Skeletal muscle satellite cell (primary cell): ENCODE data around the gene FBXW11.

Experiments
- H3K27me3 ChIP-seq: 2 replicates; pipeline ENCODE4 v1.7.0; 2013; ENCODE audit warnings: low read length; ENCODE audit not compliant: control insufficient read depth, insufficient read depth
- H3K36me3 ChIP-seq: 2 replicates; pipeline ENCODE4 v1.7.0; 2013; ENCODE audit warnings: mild to moderate bottlenecking, control low read depth, low read length; ENCODE audit not compliant: insufficient read depth
- H3K4me1 ChIP-seq: 2 replicates; pipeline ENCODE4 v1.7.0; 2013; ENCODE audit warnings: low read length; ENCODE audit not compliant: control insufficient read depth, insufficient read depth
- H3K4me2 ChIP-seq: 2 replicates; pipeline ENCODE4 v1.7.0; 2013; ENCODE audit warnings: mild to moderate bottlenecking, low read length
- H3K4me3 ChIP-seq: 2 replicates; pipeline ENCODE4 v1.7.0; 2013; ENCODE audit warnings: low read length
- H3K9ac ChIP-seq: 2 replicates; pipeline ENCODE4 v1.7.0; 2013; ENCODE audit warnings: mild to moderate bottlenecking, low read depth, low read length, moderate library complexity
- H3K9me3 ChIP-seq: replicated peaks from 2 replicates; pipeline ENCODE4 v1.7.0; 2013; ENCODE audit warnings: mild to moderate bottlenecking, control low read depth, low read length

FBXW11 gene

DNA sequence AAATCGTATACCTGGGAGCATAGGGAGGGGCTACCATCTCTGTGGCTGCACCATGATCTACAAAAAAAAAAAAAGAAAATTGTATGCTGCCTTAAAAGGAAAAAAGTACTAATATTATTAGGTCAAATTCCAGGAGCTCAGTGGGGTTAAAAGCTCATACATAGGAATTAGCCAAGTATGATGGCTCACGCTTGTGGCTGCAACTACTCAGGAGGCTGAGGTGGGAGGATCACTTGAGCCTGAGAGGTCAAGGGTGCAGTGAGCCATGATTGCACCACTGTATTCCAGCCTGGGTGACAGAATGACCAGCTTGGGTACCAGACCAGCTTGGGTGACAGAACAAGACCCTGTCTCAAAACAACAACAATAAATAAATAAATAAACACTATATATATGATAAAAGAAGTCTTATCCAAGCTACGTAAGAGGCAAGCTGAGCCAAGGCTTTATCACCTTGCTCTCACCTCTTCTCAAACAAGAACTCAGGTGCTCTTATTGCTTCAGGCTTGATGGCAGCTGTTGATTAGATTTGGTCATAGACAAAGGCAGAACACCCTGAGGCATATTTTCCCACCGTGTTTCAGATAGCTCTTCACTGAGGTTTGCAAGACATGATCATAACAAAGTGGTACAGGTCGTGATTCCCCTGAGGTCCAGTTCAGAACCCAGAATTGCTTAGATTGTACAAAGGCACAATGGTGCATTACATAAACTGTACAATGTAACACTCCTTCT lies 3.3 kb upstream of the FBXW11 start:
- Histone ChIP-seq H3K27me3 (no peaks in the 10 kb centered on the region), H3K4me2 (no peak overlapping the region), H3K9ac (no peak overlapping the region), H3K4me1 (peaks cover 26% of the 10 kb centered on the region), H3K36me3 (no peaks in the 10 kb centered on the region), H3K9me3 (no peaks in the 10 kb centered on the region), H3K4me3 (no peak overlapping the region)

DNA sequence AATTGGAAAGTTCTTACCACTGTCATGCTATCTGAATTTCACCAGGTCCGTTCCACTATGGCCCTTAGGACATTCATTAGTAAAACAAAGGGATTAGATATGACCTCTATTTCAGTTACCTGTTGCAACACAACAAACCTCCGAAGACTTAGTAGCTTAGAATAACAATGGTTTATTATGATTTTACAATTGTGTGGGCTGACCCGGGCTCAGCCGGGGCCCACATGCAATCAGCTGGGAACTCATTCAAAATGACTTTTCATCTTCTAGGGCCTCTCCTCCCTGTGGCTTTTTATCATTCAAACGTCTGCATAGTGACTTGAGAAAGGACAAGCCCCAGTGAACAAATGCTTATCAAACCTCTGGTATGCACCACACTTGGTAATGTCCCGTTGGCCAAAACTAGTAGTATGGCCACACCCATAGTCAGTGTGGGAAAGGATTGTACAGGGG lies 2.3 kb upstream of the FBXW11 start:
- H3K4me1 ChIP-seq: peaks cover 36% of the 10 kb centered on the region
- H3K9me3 ChIP-seq: no peaks in the 10 kb centered on the region
- H3K4me2 ChIP-seq: peak overlapping the region; percentile 89
- no peak overlapping the region for H3K4me3 ChIP-seq
- no peaks in the 10 kb centered on the region for H3K36me3 ChIP-seq
- H3K9ac ChIP-seq: no peak overlapping the region
- no peaks in the 10 kb centered on the region for H3K27me3 ChIP-seq

DNA sequence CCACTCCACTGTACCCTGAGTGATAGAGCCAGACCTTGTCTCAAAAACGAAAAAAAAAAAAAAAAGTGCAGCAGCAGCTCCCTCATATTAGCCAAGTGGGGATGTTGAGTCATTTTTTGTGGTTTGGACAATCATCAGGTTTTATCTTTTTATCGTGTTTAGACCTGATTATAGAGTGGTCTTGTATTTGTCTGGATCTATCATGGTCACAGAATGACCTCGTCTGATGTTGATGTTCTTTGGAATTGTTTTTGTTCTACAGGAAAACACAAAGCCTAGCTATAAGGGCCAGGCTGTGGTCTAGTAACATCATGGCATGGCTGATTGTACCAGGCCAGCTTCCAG lies 1.6 kb upstream of the FBXW11 start:
- peak overlapping the region; percentile 89 for H3K4me2 ChIP-seq
- no peaks in the 10 kb centered on the region for H3K9me3 ChIP-seq
- no peaks in the 10 kb centered on the region for H3K27me3 ChIP-seq
- peaks cover 42% of the 10 kb centered on the region for H3K4me1 ChIP-seq
- no peak overlapping the region for H3K9ac ChIP-seq
- H3K4me3 ChIP-seq: no peak overlapping the region
- H3K36me3 ChIP-seq: no peaks in the 10 kb centered on the region

DNA sequence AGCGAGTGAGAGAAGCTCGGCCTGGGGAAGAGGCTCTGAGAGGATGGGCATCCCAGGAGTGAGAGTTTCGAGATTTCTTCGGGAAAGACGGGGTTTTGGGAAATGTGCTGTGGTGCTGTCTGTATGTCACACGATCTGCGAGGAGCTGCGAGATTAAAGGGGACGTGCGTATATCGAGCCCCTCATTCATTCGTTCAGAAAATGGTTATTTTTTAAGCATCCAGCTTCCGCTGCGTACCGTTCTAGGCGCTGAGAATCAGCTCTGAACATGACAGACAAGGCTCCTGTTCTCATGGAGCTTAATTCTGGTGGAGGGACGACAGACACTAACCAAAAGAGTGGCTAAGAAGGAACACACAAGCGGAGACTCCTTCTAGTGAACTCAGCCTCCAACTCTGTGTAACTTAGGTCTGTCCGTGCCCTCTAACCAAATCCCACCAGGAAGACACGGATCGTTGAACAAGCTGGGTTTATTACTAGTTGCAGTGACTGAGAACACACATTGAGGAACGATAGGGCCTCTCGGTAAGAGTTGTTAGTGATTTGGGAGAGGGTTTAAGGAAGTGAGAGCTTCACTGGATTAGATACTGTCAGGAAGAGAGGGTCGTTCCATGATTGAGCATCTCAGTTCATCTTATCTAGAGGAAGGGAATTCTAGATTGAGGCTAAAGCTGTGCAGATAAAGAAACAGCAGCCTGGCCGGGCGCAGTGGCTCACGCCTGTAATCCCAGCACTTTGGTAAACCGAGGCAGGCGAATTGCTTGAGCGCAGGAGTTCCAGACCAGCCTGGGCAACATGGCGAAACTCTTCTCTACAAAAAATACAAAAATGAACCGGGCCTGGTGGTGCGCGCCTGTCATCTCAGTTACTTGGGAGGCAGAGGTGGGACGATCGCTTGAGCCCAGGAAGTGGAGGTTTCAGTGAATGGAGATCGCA lies 1.0 kb upstream of the FBXW11 start:
- Histone ChIP-seq H3K9me3 (no peaks in the 10 kb centered on the region), H3K36me3 (no peaks in the 10 kb centered on the region), H3K4me1 (peaks cover 47% of the 10 kb centered on the region), H3K4me2 (peak overlapping the region; percentile 89), H3K9ac (peak overlapping the region; percentile 90), H3K27me3 (no peaks in the 10 kb centered on the region), H3K4me3 (peak overlapping the region; percentile 92)

DNA sequence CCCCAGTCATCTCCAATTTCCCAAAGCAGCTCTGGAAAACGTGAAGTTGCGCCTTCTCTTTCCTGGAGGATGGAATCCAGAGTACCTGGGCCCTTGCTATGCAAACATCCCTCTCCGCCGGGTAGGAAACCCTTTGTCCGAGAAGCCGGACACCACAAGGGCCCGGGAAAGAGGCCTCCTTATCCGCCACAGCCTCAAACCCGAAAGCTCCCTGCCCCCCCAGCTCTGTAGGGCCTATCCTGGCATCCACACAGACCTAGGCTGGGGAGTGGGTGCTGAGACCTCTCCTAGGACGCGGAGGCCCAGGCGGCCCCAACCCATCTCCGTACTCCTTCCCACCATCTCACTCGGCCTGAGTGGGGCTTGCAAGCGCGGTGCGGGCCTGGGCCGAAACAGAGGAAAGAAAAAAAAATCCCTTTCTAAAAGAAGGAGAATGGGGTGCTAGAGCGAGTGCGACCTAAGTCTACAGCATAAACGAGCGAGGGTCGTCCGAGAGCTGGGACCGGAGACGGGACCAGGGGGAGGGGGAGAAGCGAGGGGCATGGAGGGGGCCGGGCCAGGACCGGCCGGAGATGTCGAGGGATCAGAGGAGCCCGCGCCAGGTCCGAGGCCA lies 624 bp downstream of the FBXW11 start:
- Histone ChIP-seq H3K9me3 (no peaks in the 10 kb centered on the region), H3K9ac (peak overlapping the region; percentile 90), H3K36me3 (no peaks in the 10 kb centered on the region), H3K4me3 (peak overlapping the region; percentile 92), H3K4me1 (peaks cover 47% of the 10 kb centered on the region), H3K4me2 (peak overlapping the region; percentile 89), H3K27me3 (no peaks in the 10 kb centered on the region)

DNA sequence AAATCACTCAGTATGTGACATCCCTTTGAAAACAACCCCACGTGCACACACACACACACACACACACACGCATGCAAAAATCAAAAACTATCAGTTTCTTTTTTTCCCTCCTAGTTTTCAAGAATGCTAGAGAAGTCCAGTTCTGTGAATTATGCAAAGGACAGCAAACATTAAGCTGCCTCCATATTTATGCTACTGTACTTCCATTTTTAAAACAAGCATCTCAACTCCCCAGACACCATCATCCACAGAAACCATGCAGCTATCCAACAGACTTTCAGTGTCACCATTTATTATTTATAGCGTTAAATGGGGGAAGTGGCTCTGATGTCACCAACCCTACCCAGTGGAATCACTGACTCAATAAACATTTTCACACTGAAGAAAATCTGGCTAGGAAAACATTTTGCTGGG lies 1.6 kb downstream of the FBXW11 start:
- Histone ChIP-seq H3K4me3 (peak overlapping the region; percentile 92), H3K36me3 (no peaks in the 10 kb centered on the region), H3K4me2 (peak overlapping the region; percentile 89), H3K27me3 (no peaks in the 10 kb centered on the region), H3K9ac (peak overlapping the region; percentile 90), H3K9me3 (no peaks in the 10 kb centered on the region), H3K4me1 (peaks cover 49% of the 10 kb centered on the region)

DNA sequence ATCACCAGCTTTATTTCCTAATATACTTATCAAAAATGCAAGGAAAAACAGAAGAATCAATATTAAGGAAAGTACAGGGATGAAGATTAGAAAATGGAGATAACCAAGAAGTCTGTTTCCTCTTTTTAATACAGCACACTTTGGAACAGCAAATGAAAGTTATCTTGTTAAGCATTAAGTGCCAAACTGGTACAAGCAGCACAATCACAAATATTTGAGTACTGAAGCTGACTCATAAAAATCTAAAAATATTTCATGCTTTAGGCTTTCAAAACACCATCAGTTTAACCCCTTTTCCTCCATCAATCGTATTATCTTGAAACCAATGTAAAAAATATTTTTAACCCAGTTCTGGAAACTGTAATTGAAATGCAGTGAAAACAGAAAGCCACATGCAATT lies 2.7 kb downstream of the FBXW11 start:
- no peaks in the 10 kb centered on the region for H3K36me3 ChIP-seq
- H3K4me1 ChIP-seq: peaks cover 43% of the 10 kb centered on the region
- no peaks in the 10 kb centered on the region for H3K9me3 ChIP-seq
- peak overlapping the region; percentile 16 for H3K4me3 ChIP-seq
- peak overlapping the region; percentile 89 for H3K4me2 ChIP-seq
- H3K9ac ChIP-seq: peak overlapping the region; percentile 90
- H3K27me3 ChIP-seq: no peaks in the 10 kb centered on the region

DNA sequence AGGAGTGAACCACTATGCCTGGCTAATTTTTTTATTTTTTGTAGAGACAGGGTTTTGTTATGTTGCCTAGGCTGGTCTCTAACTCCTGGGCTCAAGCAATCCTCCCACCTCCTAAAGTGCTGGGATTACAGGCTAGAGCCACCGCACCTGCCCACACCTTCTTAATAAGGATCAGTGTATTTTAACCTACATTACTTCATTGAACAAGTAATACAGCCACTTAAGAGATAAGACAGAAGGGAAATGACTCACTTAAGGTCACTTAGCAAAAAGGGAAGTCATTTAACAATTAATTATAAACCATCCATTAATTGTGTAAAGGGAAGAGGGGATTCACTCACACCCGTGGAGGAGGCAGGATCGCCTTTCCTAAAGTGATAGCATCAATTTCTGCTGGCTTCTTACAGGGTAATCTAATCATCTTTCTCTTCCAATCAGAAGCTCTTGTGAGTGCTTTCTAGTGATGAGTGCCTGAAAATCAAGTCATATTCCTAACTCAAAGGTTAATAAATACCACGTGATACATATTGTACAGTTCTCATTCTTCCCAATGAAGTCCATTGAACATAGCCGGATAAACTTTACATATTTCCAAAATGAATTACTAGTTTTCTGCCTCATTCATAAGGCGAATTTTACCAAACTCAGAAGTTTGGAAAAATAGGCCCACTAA lies 3.5 kb downstream of the FBXW11 start:
- no peaks in the 10 kb centered on the region for H3K9me3 ChIP-seq
- no peak overlapping the region for H3K4me3 ChIP-seq
- H3K4me2 ChIP-seq: peak overlapping the region; percentile 89
- H3K27me3 ChIP-seq: no peaks in the 10 kb centered on the region
- H3K4me1 ChIP-seq: peaks cover 35% of the 10 kb centered on the region
- H3K9ac ChIP-seq: peak overlapping the region; percentile 90
- no peaks in the 10 kb centered on the region for H3K36me3 ChIP-seq

DNA sequence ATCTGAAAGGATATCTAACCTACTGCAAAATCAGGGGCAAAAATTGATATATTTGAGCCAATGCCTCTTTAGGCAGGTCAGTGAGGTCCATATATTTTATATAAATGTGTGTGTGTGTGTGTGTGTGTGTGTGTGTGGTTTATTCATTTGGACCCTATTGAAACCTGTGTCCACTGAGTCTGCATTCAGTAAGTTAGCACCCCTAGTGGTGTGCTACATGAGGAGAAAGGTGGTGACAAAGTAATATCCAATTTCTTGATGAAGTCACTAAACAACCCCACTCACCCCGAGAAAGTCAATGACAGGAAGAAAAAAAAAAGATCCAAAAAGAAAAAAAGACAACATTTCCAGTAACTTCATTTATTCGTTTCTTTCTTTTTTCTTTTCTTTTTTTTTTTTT lies 4.1 kb downstream of the FBXW11 start:
- no peak overlapping the region for H3K9ac ChIP-seq
- peaks cover 29% of the 10 kb centered on the region for H3K4me1 ChIP-seq
- no peak overlapping the region for H3K4me2 ChIP-seq
- H3K4me3 ChIP-seq: no peak overlapping the region
- H3K27me3 ChIP-seq: no peaks in the 10 kb centered on the region
- H3K36me3 ChIP-seq: no peaks in the 10 kb centered on the region
- H3K9me3 ChIP-seq: no peaks in the 10 kb centered on the region

DNA sequence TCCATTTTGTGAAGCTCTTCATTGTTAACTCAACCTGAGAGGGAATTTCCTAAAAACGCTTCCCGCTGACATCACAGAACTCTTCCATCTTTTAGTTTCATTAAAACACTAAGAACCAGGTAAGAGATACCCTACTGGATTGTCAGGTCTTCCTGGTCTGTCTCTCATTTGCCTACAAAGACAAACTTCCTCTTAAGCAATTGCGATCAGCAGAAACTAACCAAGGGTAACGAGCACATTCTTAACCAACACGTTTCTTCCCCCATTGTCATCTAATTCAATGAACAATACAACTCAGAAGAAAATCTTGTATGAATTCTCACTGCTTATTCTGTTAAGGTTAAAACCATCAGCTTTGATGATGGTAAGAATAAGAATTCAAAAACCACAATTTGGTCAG lies 6.6 kb downstream of the FBXW11 start:
- peaks cover 8% of the 10 kb centered on the region for H3K36me3 ChIP-seq
- H3K4me3 ChIP-seq: no peak overlapping the region
- H3K4me1 ChIP-seq: peaks cover 34% of the 10 kb centered on the region
- no peaks in the 10 kb centered on the region for H3K9me3 ChIP-seq
- no peak overlapping the region for H3K4me2 ChIP-seq
- H3K27me3 ChIP-seq: no peaks in the 10 kb centered on the region
- no peak overlapping the region for H3K9ac ChIP-seq

DNA sequence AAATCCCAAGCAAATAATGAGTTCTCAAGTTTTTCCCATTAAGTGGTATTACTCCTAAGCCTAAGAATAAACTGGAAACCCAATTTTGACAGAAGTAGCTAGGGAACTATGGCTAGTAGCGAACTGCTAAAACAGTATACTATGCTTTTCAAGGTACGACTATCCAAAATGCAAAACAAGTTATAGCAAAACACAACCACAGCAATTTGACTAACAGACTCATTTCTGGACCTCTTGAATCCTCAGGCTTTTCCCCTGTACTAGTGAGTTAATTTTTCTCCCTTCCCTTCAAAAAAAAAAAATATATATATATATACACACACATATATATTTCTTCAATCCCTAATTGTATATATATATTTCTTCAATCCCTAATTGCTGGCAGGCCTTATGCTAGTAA lies 7.3 kb downstream of the FBXW11 start:
- Histone ChIP-seq H3K4me3 (no peak overlapping the region), H3K27me3 (no peaks in the 10 kb centered on the region), H3K9ac (no peak overlapping the region), H3K4me1 (peaks cover 26% of the 10 kb centered on the region), H3K9me3 (no peaks in the 10 kb centered on the region), H3K36me3 (peaks cover 8% of the 10 kb centered on the region), H3K4me2 (no peak overlapping the region)
